ENCODE results near the gene SMIM21.

The SMIM21 gene

DNA sequence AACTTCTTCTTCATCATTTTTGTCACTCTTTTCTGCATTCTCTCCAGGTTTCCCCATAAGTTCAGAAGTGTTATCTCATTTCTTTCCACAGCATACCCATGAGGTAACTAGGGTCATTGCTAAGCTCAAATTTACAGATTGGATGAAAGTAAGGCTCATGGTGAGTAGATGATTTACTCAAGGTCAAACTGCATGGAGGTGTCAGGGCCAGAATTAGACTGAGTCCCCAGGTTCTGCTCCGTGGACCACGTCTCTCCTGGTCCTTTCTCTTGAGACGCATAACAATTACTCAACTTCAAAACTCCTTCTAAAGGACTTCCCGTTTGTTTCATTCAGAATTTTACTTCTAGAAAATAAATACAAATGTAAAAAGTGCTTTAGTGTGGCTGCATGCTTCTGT, 43.4 kb downstream of the SMIM21 start:
- Histone ChIP-seq H2AFZ (no peak overlapping the region), H3K27me3 (ENCODE audit: control insufficient read depth, insufficient read depth, low read length) (no peaks in the 10 kb centered on the region), H3K9me3 (ENCODE audit: control insufficient read depth, low read length) (no peaks in the 10 kb centered on the region), H3K4me1 (no peaks in the 10 kb centered on the region), H3K79me2 (no peaks in the 10 kb centered on the region), H3K4me2 (ENCODE audit: low read length) (no peak overlapping the region), H3K4me3 (ENCODE audit: low read depth, low read length) (no peak overlapping the region), H3K27ac (no peak overlapping the region), H3K36me3 (ENCODE audit: control insufficient read depth, insufficient read depth, low read length) (no peaks in the 10 kb centered on the region), H3K9ac (no peak overlapping the region)
- TF ChIP-seq, protein P1, sequence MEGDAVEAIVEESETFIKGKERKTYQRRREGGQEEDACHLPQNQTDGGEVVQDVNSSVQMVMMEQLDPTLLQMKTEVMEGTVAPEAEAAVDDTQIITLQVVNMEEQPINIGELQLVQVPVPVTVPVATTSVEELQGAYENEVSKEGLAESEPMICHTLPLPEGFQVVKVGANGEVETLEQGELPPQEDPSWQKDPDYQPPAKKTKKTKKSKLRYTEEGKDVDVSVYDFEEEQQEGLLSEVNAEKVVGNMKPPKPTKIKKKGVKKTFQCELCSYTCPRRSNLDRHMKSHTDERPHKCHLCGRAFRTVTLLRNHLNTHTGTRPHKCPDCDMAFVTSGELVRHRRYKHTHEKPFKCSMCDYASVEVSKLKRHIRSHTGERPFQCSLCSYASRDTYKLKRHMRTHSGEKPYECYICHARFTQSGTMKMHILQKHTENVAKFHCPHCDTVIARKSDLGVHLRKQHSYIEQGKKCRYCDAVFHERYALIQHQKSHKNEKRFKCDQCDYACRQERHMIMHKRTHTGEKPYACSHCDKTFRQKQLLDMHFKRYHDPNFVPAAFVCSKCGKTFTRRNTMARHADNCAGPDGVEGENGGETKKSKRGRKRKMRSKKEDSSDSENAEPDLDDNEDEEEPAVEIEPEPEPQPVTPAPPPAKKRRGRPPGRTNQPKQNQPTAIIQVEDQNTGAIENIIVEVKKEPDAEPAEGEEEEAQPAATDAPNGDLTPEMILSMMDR (IDR thresholded peaks at IDR 0.05) = no peak

DNA sequence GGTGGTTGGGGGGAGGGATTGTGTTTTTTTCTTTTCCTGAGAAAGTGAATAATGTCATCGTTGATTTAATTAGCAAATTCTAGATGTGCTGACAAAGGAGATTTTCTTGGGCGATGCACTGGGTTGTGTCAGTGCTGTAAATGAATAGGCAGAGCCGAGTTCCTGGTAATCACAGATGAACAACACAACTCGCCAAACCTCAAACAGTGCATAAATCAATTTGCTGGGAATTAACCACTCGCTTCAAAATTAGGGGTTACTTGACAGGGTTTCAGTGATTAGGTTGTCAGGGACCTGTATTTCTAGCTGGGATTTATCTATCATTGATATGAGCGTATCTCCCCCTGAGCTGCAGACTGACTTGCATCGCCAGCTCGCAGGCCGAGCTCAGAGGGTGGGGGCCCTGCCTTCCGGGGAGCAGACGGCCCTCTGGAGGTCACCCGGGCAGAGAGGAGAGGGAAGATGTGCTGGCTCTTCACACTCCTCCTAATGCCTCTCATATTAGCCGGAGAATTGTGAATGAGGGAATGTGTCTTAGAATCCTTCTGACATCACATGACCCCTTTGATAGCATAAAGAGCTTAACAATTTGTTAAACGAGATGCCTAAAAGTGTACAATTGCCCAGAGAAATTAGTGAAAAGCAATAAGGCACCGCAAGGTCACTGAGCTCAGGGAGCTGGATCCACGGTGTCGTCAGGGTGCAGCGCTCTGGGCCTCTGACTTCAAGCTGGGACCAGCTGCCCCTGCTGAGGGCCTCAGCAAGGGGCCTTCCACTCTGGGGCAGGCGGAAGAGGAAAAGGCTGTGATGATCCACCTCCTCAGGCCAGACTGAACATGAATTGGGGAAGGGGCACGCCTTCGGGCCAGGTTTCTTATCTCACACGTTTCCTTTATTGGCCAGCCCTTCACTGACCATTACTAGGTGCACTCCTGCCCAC, 48.9 kb downstream of the SMIM21 start:
- H3K4me1 ChIP-seq = no peaks in the 10 kb centered on the region
- no peak overlapping the region for H2AFZ ChIP-seq
- H3K36me3 ChIP-seq (ENCODE audit: control insufficient read depth, insufficient read depth, low read length) = no peaks in the 10 kb centered on the region
- no peak overlapping the region for H3K4me2 ChIP-seq (ENCODE audit: low read length)
- H3K4me3 ChIP-seq (ENCODE audit: low read depth, low read length) = no peak overlapping the region
- no peaks in the 10 kb centered on the region for H3K9me3 ChIP-seq (ENCODE audit: control insufficient read depth, low read length)
- H3K27ac ChIP-seq = no peak overlapping the region
- no peaks in the 10 kb centered on the region for H3K27me3 ChIP-seq (ENCODE audit: control insufficient read depth, insufficient read depth, low read length)
- no peaks in the 10 kb centered on the region for H3K79me2 ChIP-seq
- TF ChIP-seq, protein P1 (IDR thresholded peaks at IDR 0.05) = no peak
- H3K9ac ChIP-seq = no peak overlapping the region

DNA sequence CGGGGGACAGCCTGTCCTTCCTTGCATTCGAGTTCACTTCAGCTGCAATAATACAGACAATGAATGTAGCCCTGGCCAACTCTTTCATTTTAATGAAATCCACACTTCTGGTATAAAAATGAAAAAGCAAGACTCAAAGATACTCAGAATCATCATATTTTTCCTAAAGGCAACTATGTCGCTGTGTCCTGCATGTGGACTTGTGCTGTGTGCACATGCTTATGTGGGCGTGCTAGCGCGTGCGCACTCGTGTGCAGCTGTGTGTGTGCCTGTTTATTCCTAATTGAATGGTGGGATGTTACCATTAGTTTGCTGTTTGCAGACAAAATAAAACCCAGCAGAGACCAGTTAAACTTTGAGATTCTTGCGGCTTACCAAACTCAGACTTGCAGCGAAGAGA, 49.6 kb downstream of the SMIM21 start:
- Histone ChIP-seq H3K9ac (no peak overlapping the region), H3K79me2 (no peaks in the 10 kb centered on the region), H2AFZ (no peak overlapping the region), H3K9me3 (ENCODE audit: control insufficient read depth, low read length) (no peaks in the 10 kb centered on the region), H3K4me1 (no peaks in the 10 kb centered on the region), H3K4me2 (ENCODE audit: low read length) (no peak overlapping the region), H3K4me3 (ENCODE audit: low read depth, low read length) (no peak overlapping the region), H3K27me3 (ENCODE audit: control insufficient read depth, insufficient read depth, low read length) (no peaks in the 10 kb centered on the region), H3K36me3 (ENCODE audit: control insufficient read depth, insufficient read depth, low read length) (no peaks in the 10 kb centered on the region), H3K27ac (no peak overlapping the region)
- TF ChIP-seq, protein P1 (IDR thresholded peaks at IDR 0.05) = no peak

DNA sequence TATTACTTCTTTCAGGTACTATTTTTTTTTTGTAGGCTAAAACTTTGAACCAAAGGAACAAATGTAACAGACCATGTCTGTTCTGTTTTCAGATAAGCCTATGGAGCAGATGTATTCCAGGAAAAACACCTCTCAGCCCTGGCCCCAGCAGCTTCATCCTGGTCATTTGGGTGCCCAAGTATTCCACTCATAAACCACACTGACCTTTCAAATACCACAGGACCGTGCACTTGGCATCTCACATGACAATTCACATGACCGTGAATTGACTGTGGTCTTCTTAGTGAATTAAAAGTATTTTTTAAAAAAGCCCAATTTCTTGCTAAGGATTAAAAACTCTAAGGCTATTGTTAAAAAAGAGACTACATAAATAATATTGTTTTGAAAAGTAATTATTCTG, 50.2 kb downstream of the SMIM21 start:
- no peaks in the 10 kb centered on the region for H3K4me1 ChIP-seq
- H3K79me2 ChIP-seq = no peaks in the 10 kb centered on the region
- no peaks in the 10 kb centered on the region for H3K36me3 ChIP-seq (ENCODE audit: control insufficient read depth, insufficient read depth, low read length)
- H3K27me3 ChIP-seq (ENCODE audit: control insufficient read depth, insufficient read depth, low read length) = no peaks in the 10 kb centered on the region
- TF ChIP-seq, protein P1 (IDR thresholded peaks at IDR 0.05) = no peak
- H3K4me2 ChIP-seq (ENCODE audit: low read length) = no peak overlapping the region
- H3K9ac ChIP-seq = no peak overlapping the region
- H3K27ac ChIP-seq = no peak overlapping the region
- H3K9me3 ChIP-seq (ENCODE audit: control insufficient read depth, low read length) = no peaks in the 10 kb centered on the region
- H3K4me3 ChIP-seq (ENCODE audit: low read depth, low read length) = no peak overlapping the region
- H2AFZ ChIP-seq = no peak overlapping the region

DNA sequence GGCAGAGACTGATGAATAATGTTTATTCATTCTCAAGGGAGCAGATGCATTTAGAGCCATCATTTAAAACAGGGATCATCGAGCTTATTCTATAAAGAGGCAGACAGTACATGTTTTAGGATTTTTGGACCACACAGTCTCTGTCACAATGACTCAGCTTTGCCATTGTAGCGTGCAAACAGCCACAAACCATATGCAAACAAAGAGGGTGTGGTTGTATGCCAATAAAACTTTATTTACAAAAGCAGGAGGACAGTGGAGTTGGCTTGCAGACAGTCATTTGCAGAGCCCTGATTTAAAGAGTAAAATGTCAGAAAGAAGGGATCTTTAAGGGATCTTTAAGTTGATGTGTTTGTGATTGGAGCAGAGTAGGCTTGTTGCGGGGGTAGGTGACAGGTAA, 51.5 kb downstream of the SMIM21 start:
- no peaks in the 10 kb centered on the region for H3K9me3 ChIP-seq (ENCODE audit: control insufficient read depth, low read length)
- no peak overlapping the region for H3K4me3 ChIP-seq (ENCODE audit: low read depth, low read length)
- no peak overlapping the region for H3K27ac ChIP-seq
- no peaks in the 10 kb centered on the region for H3K36me3 ChIP-seq (ENCODE audit: control insufficient read depth, insufficient read depth, low read length)
- no peak overlapping the region for H2AFZ ChIP-seq
- no peaks in the 10 kb centered on the region for H3K4me1 ChIP-seq
- H3K9ac ChIP-seq = no peak overlapping the region
- H3K27me3 ChIP-seq (ENCODE audit: control insufficient read depth, insufficient read depth, low read length) = no peaks in the 10 kb centered on the region
- H3K4me2 ChIP-seq (ENCODE audit: low read length) = no peak overlapping the region
- TF ChIP-seq, protein P1 (IDR thresholded peaks at IDR 0.05) = no peak
- no peaks in the 10 kb centered on the region for H3K79me2 ChIP-seq
